IMR-90 (cell line): ENCODE measurements around the gene GRK5. TPM values are rescaled to one million over a fixed set of nuclear protein-coding genes. Genes with fewer than 3 reads are reported as not detected.

Source experiments
- ATAC-seq: fragments of 200-7000 bp; cut with Tn5 transposase; 2 replicates; pipeline ENCODE4 v1.9.1; 2020; ENCODE audit warnings: low read depth, mild to moderate bottlenecking, moderate library complexity
- BruUV-seq: library from RNA; stranded (reverse); fragments of 400-500 nt; replicated peaks from 2 replicates; lab custom pipeline; 2021; lab: Mats Ljungman, UMichigan
- CTCF ChIA-PET: fragments of 300-600 bp; formaldehyde crosslinking; extraction: SDS; loops from one replicate; lab custom pipeline; 2021; ENCODE audit warnings: antibody characterized with exemption; lab: Yijun Ruan, JAX
- POLR2A ChIA-PET: fragments of 300-600 bp; sonication (Branson Sonifier 250); formaldehyde crosslinking; loops from one replicate; lab custom pipeline; 2022; ENCODE audit warnings: antibody characterized with exemption; ENCODE audit not compliant: unreplicated experiment; lab: Charles Lee
- DNase-seq: peaks from one replicate; pipeline ENCODE4 v3.0.0; 2013
- H2AFZ ChIP-seq: replicated peaks from 2 replicates; pipeline ENCODE3; 2013; ENCODE audit warnings: low read length, mild to moderate bottlenecking; ENCODE audit not compliant: poor library complexity
- H2AK5ac ChIP-seq: 2 replicates; pipeline ENCODE4 v1.6.1; 2013; ENCODE audit warnings: low read depth, low read length, inconsistent platforms
- H2AK9ac ChIP-seq: replicated peaks from 2 replicates; pipeline ENCODE3; 2013; ENCODE audit warnings: mild to moderate bottlenecking, low read depth, low read length, moderate library complexity; ENCODE audit not compliant: poor library complexity
- H2BK120ac ChIP-seq: 2 replicates; pipeline ENCODE4 v1.6.1; 2013; ENCODE audit warnings: low read depth, low read length, inconsistent platforms
- H2BK15ac ChIP-seq: 3 replicates; pipeline ENCODE4 v1.6.1; 2013; ENCODE audit warnings: low read depth, low read length, inconsistent platforms
- H2BK20ac ChIP-seq: 2 replicates; pipeline ENCODE4 v1.6.1; 2013; ENCODE audit warnings: low read depth, mild to moderate bottlenecking, inconsistent platforms, low read length, moderate library complexity
- H2BK5ac ChIP-seq: 2 replicates; pipeline ENCODE4 v1.6.1; 2013; ENCODE audit warnings: mild to moderate bottlenecking, low read depth, low read length, inconsistent platforms; ENCODE audit not compliant: poor library complexity, severe bottlenecking
- H3K14ac ChIP-seq: replicated peaks from 2 replicates; pipeline ENCODE4 v1.6.1; 2013; ENCODE audit warnings: low read depth, low read length, inconsistent platforms
- H3K18ac ChIP-seq: 2 replicates; pipeline ENCODE4 v1.6.1; 2013; ENCODE audit warnings: low read depth, low read length, control low read depth
- H3K23ac ChIP-seq: 2 replicates; pipeline ENCODE4 v1.6.1; 2013; ENCODE audit warnings: low read depth, low read length, inconsistent platforms
- H3K27ac ChIP-seq: 2 replicates; pipeline ENCODE4 v1.5.1; 2013; ENCODE audit warnings: mild to moderate bottlenecking, control low read depth, low read length; ENCODE audit not compliant: insufficient read depth
- H3K27me3 ChIP-seq: 2 replicates; pipeline ENCODE4 v1.6.1; 2013; ENCODE audit warnings: low read length; ENCODE audit not compliant: control insufficient read depth, insufficient read depth
- H3K36me3 ChIP-seq: 2 replicates; pipeline ENCODE4 v1.6.1; 2013; ENCODE audit warnings: low read length, mixed read lengths; ENCODE audit not compliant: control insufficient read depth, insufficient read depth
- H3K4ac ChIP-seq: 2 replicates; pipeline ENCODE4 v1.6.1; 2013; ENCODE audit warnings: low read depth, low read length, inconsistent platforms
- H3K4me1 ChIP-seq: 2 replicates; pipeline ENCODE4 v1.6.1; 2013; ENCODE audit warnings: low read length, mixed read lengths; ENCODE audit not compliant: control insufficient read depth, insufficient read depth
- H3K4me2 ChIP-seq: 2 replicates; pipeline ENCODE4 v1.6.1; 2013; ENCODE audit warnings: low read depth, mild to moderate bottlenecking, control low read depth, low read length, moderate library complexity
- H3K4me3 ChIP-seq: 2 replicates; pipeline ENCODE4 v1.5.1; 2013; ENCODE audit warnings: low read depth, mild to moderate bottlenecking, control low read depth, low read length, moderate library complexity; ENCODE audit not compliant: insufficient read depth
- H3K56ac ChIP-seq: 2 replicates; pipeline ENCODE4 v1.6.1; 2013; ENCODE audit warnings: low read length, inconsistent platforms; ENCODE audit not compliant: insufficient read depth; ENCODE audit errors: extremely low read depth
- H3K79me1 ChIP-seq, 2 experiments: 2 replicates each; pipeline ENCODE4 v1.6.1; 2013; ENCODE audit warnings: low read length in 2 of 2, inconsistent platforms in 1 of 2, low read depth in 1 of 2
- H3K9ac ChIP-seq: 2 replicates; pipeline ENCODE4 v1.6.1; 2013; ENCODE audit warnings: low read depth, low read length, control low read depth
- H3K9me1 ChIP-seq: 2 replicates; pipeline ENCODE4 v1.6.1; 2013; ENCODE audit warnings: low read length, inconsistent platforms; ENCODE audit not compliant: insufficient read depth
- H3K9me3 ChIP-seq: 2 replicates; pipeline ENCODE4 v1.6.1; 2013; ENCODE audit warnings: low read length; ENCODE audit not compliant: control insufficient read depth, insufficient read depth
- H4K20me1 ChIP-seq: 2 replicates; pipeline ENCODE4 v1.6.1; 2013; ENCODE audit warnings: low read length, inconsistent platforms; ENCODE audit not compliant: insufficient read depth
- H4K5ac ChIP-seq: 2 replicates; pipeline ENCODE4 v1.6.1; 2013; ENCODE audit warnings: mild to moderate bottlenecking, low read depth, low read length, control low read depth
- H4K8ac ChIP-seq, 2 experiments: 2 replicates each; pipeline ENCODE4 v1.6.1; 2013; ENCODE audit warnings: low read depth in 2 of 2, low read length in 2 of 2, control low read depth in 1 of 2, inconsistent platforms in 1 of 2
- H4K91ac ChIP-seq: 2 replicates; pipeline ENCODE4 v1.6.1; 2013; ENCODE audit warnings: low read depth, low read length, inconsistent platforms; ENCODE audit not compliant: insufficient read depth
- CEBPB ChIP-seq: IDR thresholded peaks from 2 replicates; pipeline ENCODE4 v1.6.1; 2012; ENCODE audit warnings: low read depth, low read length, improper control_type of control experiment
- CHD1 ChIP-seq: IDR thresholded peaks from 2 replicates; pipeline ENCODE4 v1.6.1; 2012; ENCODE audit warnings: low read depth, low read length, improper control_type of control experiment
- FOS ChIP-seq: fragments of 150-350 bp; IDR thresholded peaks from 2 replicates; pipeline ENCODE4 v1.6.1; 2016; ENCODE audit warnings: low read depth, low read length
- MAFK ChIP-seq: IDR thresholded peaks from 2 replicates; pipeline ENCODE4 v1.6.1; 2012; ENCODE audit warnings: low read depth, low read length, improper control_type of control experiment
- MAZ ChIP-seq: IDR thresholded peaks from 2 replicates; pipeline ENCODE4 v1.6.1; 2012; ENCODE audit warnings: low read depth, mild to moderate bottlenecking, low read length, improper control_type of control experiment, moderate library complexity, borderline replicate concordance
- MXI1 ChIP-seq: IDR thresholded peaks from 2 replicates; pipeline ENCODE4 v1.6.1; 2012; ENCODE audit warnings: low read depth, mild to moderate bottlenecking, low read length, moderate library complexity, borderline replicate concordance
- POLR2A ChIP-seq: IDR thresholded peaks from 2 replicates; pipeline ENCODE4 v1.6.1; 2012; ENCODE audit warnings: mild to moderate bottlenecking, low read depth, low read length
- RAD21 ChIP-seq: IDR thresholded peaks from 2 replicates; pipeline ENCODE4 v1.6.1; 2012; ENCODE audit warnings: low read length, improper control_type of control experiment
- RCOR1 ChIP-seq: IDR thresholded peaks from 2 replicates; pipeline ENCODE4 v1.6.1; 2012; ENCODE audit warnings: mild to moderate bottlenecking, low read length, improper control_type of control experiment; ENCODE audit not compliant: insufficient replicate concordance
- RFX5 ChIP-seq: IDR thresholded peaks from 2 replicates; pipeline ENCODE4 v1.8.0; 2012; ENCODE audit warnings: low read depth, mild to moderate bottlenecking, low read length, moderate library complexity
- SMC3 ChIP-seq: fragments of 150-350 bp; IDR thresholded peaks from 2 replicates; pipeline ENCODE4 v1.6.1; 2016; ENCODE audit warnings: low read depth, mild to moderate bottlenecking, antibody characterized with exemption, low read length, moderate library complexity
- WGBS, 2 experiments: methylation state at CpG; one replicate each; pipeline versions ENCODE4 v1.1.5 to v1.1.7; 2013; ENCODE audit warnings: missing lambda C conversion rate in 2 of 2; ENCODE audit not compliant: insufficient read length in 1 of 2; ENCODE audit errors: extremely low coverage in 2 of 2; 5-methylcytosine and 5-hydroxymethylcytosine counted together
- dilution Hi-C: fragments of 300-500 bp; cut with HindIII; formaldehyde crosslinking; loops from one replicate; pipeline ENCODE4 v1.14.3; 2018; ENCODE audit warnings: low sequenced_read_pairs; ENCODE audit not compliant: unreplicated experiment
- in situ Hi-C: fragments of 300-500 bp; cut with MboI; formaldehyde crosslinking; loops from 3 replicates; pipeline ENCODE4 v1.14.3; 2019; ENCODE audit warnings: low sequenced_read_pairs, inconsistent platforms, mixed read lengths
- intact Hi-C: fragments of 100-400 bp; cut with micrococcal nuclease; formaldehyde crosslinking; loops from 2 replicates; pipeline ENCODE4 v1.10.0; 2022
- polyA plus RNA-seq, 3 experiments: library from polyadenylated mRNA; depleted of rRNA; stranded (reverse); fragments of >200 nt; gene quantifications; 2 replicates each; pipeline ENCODE4 v1.2.3, GENCODE V29; 2012; ENCODE audit warnings: low replicate concordance in 1 of 3
- total RNA-seq: library from RNA; depleted of rRNA; stranded (reverse); fragments of >200 nt; gene quantifications from 2 replicates; pipeline ENCODE4 v1.2.3, GENCODE V29; 2012
- TF ChIP-seq, protein P1 (sequence below): fragments of 150-350 bp; IDR thresholded peaks from 2 replicates; pipeline ENCODE4 v1.6.1; 2016; ENCODE audit warnings: low read depth, mild to moderate bottlenecking, low read length, moderate library complexity, borderline replicate concordance
- TF ChIP-seq, protein P2 (sequence below): conservative IDR thresholded peaks from 2 replicates; pipeline ENCODE4 v1.5.1; 2012; ENCODE audit warnings: mild to moderate bottlenecking, low read depth, low read length, improper control_type of control experiment
- TF ChIP-seq, protein P3 (sequence below): fragments of 150-350 bp; IDR thresholded peaks from 2 replicates; pipeline ENCODE4 v1.6.1; 2017; ENCODE audit warnings: mild to moderate bottlenecking, antibody characterized with exemption, low read length, low read depth

Gene GRK5
- total and polyA plus RNA-seq, 2 of the 4 experiments (the other 2 are of a cell fraction) = 12.9 to 16.3 TPM

DNA sequence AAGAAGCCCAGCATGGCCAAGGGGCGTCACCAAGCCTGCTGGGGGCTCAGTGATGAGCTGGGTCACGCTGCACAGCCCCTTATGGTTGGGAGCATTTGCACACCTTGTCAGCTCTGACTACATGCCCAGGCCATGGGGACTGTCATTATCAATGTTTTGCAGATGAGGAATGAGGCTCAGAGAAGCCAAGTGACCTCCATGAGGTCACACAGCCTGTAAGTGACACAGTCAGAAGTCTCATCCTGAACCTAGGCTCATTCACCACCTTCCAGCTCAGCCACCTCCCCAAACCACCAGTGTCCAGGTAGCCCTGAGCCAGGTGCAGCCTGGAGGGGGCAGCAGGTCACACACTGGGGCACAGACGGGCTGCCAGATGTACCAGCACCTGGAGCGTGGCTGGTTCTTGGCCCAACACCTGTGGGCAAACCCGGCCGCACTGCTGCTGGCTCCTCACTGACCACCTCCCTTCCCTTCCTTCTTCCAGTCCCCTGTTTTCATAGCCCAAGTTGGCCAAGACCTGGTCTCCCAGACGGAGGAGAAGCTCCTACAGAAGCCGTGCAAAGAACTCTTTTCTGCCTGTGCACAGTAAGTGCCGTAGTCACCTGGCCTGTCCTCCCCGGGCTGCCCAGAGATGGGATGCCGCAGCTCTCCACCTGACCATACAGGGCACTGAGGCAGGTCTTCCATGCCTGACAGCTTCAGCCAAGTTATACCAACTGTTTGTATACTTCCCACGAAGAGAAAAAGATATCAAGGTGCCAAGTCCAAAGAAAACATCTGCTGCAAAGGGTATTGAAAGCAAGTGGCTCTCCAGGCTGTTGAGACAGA lies 215.5 kb downstream of the GRK5 start:
- Histone ChIP-seq H4K91ac (peak overlapping the region; percentile 24; the same call in 1 of the 2 replicates), H3K4me1 (peaks cover 12% of the 10 kb centered on the region), H3K79me1 (peaks cover 12 to 39% of the 10 kb centered on the region in 2 experiments; a peak in 3 of 4 replicates), H3K23ac (no peak overlapping the region), H2AK9ac (peak overlapping the region; percentile 56), H4K20me1 (peaks cover 31% of the 10 kb centered on the region; the same call in 1 of the 2 replicates), H3K27ac (no peak overlapping the region), H3K9ac (no peak overlapping the region), H2BK20ac (no peak overlapping the region), H3K4me2 (no peak overlapping the region), H3K36me3 (peaks cover 68% of the 10 kb centered on the region), H3K9me1 (peaks cover 17% of the 10 kb centered on the region), H4K5ac (no peak overlapping the region), H2BK15ac (no peak overlapping the region), H3K4me3 (no peak overlapping the region), H3K56ac (no peak overlapping the region), H3K27me3 (no peaks in the 10 kb centered on the region), H2AFZ (no peak overlapping the region), H2BK5ac (no peak overlapping the region), H3K14ac (no peak overlapping the region), H3K4ac (no peak overlapping the region), H2AK5ac (peak overlapping the region; percentile 4; the same call in 1 of the 2 replicates), H3K18ac (peak overlapping the region; percentile 30; the same call in 1 of the 2 replicates), H3K9me3 (no peaks in the 10 kb centered on the region), H2BK120ac (no peak overlapping the region), H4K8ac (no peak overlapping the region)
- dilution Hi-C loops (no loop called here), intact Hi-C loops (no loop called here), in situ Hi-C loops (no loop called here)
- ATAC-seq (no peak), DNase-seq (no peak)
- ChIA-PET POLR2A (no interaction called here), CTCF (interaction anchor here (1.5 kb wide), 1 partner anchor 217 kb away, joined by 4 read pairs; no protein-coding TSS in a partner anchor)
- WGBS, 2 experiments = 95% methylated on average over 7 of the region's 12 CpGs; no CpG with 5 or more reads in 1 of the 2 experiments
- BruUV-seq = no TSS peak
- TF ChIP-seq POLR2A (no peak), SMC3 (no peak), MXI1 (no peak), FOS (no peak), RFX5 (no peak), MAZ (no peak), RAD21 (no peak), CHD1 (no peak), RCOR1 (no peak), MAFK (no peak), CEBPB (no peak)
- TF ChIP-seq, protein P1, sequence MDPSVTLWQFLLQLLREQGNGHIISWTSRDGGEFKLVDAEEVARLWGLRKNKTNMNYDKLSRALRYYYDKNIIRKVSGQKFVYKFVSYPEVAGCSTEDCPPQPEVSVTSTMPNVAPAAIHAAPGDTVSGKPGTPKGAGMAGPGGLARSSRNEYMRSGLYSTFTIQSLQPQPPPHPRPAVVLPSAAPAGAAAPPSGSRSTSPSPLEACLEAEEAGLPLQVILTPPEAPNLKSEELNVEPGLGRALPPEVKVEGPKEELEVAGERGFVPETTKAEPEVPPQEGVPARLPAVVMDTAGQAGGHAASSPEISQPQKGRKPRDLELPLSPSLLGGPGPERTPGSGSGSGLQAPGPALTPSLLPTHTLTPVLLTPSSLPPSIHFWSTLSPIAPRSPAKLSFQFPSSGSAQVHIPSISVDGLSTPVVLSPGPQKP = no peak
- TF ChIP-seq, protein P2, sequence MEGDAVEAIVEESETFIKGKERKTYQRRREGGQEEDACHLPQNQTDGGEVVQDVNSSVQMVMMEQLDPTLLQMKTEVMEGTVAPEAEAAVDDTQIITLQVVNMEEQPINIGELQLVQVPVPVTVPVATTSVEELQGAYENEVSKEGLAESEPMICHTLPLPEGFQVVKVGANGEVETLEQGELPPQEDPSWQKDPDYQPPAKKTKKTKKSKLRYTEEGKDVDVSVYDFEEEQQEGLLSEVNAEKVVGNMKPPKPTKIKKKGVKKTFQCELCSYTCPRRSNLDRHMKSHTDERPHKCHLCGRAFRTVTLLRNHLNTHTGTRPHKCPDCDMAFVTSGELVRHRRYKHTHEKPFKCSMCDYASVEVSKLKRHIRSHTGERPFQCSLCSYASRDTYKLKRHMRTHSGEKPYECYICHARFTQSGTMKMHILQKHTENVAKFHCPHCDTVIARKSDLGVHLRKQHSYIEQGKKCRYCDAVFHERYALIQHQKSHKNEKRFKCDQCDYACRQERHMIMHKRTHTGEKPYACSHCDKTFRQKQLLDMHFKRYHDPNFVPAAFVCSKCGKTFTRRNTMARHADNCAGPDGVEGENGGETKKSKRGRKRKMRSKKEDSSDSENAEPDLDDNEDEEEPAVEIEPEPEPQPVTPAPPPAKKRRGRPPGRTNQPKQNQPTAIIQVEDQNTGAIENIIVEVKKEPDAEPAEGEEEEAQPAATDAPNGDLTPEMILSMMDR = no peak
- TF ChIP-seq, protein P3, sequence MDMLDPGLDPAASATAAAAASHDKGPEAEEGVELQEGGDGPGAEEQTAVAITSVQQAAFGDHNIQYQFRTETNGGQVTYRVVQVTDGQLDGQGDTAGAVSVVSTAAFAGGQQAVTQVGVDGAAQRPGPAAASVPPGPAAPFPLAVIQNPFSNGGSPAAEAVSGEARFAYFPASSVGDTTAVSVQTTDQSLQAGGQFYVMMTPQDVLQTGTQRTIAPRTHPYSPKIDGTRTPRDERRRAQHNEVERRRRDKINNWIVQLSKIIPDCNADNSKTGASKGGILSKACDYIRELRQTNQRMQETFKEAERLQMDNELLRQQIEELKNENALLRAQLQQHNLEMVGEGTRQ = no peak
